Measurements from ENCODE around the gene FAM163B. TPM values are rescaled to one million over a fixed set of nuclear protein-coding genes. Genes with fewer than 3 reads are reported as not detected.

Gene FAM163B
- total and polyA plus RNA-seq, 2 of the 8 experiments (the other 6 are each of a cell fraction or from before 2014, with no cell fraction given) = 0.63 to 1.0 TPM

GRCh38 chr9:133606708-133607025 lies 2.5 kb downstream of the FAM163B start (continued):
- TF ChIP-seq BACH1 (IDR thresholded peaks at IDR 0.05; ENCODE audit: low read length) = no peak
- TF ChIP-seq JUN (IDR thresholded peaks at IDR 0.05; ENCODE audit: low read depth, low read length) = no peak
- no peak for TF ChIP-seq GABPA (IDR thresholded peaks at IDR 0.05; ENCODE audit: borderline replicate concordance, insufficient read depth, low read length)

All from H1 (cell line).